Body of pancreas (tissue), 4 donors: ENCODE data around the gene ATL1.

Experiments used
- POLR2A ChIP-seq, 3 donors: fragments of 450-650 bp; IDR thresholded peaks; one replicate each; pipeline ENCODE4 v1.6.1; 2016; ENCODE audit warnings: antibody characterized with exemption in 3 of 3, mild to moderate bottlenecking in 2 of 3
- TF ChIP-seq, protein P1 (sequence below), 7 experiments: fragments of 450-650 bp in 4 of 7; fragments of 200-600 bp in 3 of 7; sonication (generic) in 3 of 7; IDR thresholded peaks; one replicate each; pipeline ENCODE4 v1.5.1; 2016 to 2019; ENCODE audit warnings: antibody characterized with exemption in 7 of 7

DNA sequence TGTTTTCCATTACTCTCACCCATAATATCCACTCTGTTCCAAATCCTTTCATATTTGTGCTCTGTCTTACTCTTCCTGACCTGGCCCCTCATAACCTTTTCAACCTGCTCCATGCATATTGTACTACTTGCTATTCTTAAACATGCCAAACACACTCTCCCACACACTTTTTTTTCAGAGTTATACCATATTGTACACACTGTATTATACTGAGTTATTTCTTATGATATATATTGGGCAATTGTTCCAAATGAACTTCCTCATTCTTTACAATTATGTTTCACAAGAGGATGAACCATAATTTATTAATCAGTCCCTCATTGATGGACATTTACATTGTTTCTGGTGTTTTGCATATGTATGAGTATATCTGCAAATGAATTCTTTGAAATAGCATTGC lies 18.5 kb downstream of the ATL1 start:
- TF ChIP-seq, protein P1, sequence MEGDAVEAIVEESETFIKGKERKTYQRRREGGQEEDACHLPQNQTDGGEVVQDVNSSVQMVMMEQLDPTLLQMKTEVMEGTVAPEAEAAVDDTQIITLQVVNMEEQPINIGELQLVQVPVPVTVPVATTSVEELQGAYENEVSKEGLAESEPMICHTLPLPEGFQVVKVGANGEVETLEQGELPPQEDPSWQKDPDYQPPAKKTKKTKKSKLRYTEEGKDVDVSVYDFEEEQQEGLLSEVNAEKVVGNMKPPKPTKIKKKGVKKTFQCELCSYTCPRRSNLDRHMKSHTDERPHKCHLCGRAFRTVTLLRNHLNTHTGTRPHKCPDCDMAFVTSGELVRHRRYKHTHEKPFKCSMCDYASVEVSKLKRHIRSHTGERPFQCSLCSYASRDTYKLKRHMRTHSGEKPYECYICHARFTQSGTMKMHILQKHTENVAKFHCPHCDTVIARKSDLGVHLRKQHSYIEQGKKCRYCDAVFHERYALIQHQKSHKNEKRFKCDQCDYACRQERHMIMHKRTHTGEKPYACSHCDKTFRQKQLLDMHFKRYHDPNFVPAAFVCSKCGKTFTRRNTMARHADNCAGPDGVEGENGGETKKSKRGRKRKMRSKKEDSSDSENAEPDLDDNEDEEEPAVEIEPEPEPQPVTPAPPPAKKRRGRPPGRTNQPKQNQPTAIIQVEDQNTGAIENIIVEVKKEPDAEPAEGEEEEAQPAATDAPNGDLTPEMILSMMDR (IDR thresholded peaks at IDR 0.05) = no peak
- no peak for TF ChIP-seq POLR2A (IDR thresholded peaks at IDR 0.05)
